Posterior vena cava (tissue), 2 donors: ENCODE results near the gene VSTM4. TPM values are rescaled to one million over a fixed set of nuclear protein-coding genes. Genes with fewer than 3 reads are reported as not detected.

Experiments used
- DNase-seq: peaks from one replicate; pipeline ENCODE4 v3.0.0-alpha.2; 2020; ENCODE audit warnings: low spot score
- intact Hi-C, 2 donors: fragments of 100-400 bp; cut with DNase I; formaldehyde crosslinking; loops; one replicate each; pipeline versions ENCODE4 v1.14.1 to v1.14.2; 2022 to 2023
- long read RNA-seq, 2 donors: library from polyadenylated mRNA; unstranded; transcript quantifications; one replicate each; pipeline ENCODE4 v2.0.0, GENCODE V29; 2020 to 2021
- total RNA-seq, 2 donors: library from RNA; stranded (reverse); fragmentation: NEBNext Ultra II Directional; extraction: Animal tissue kit (Norgen Biotek cat#: 25700); gene quantifications; one replicate each; pipeline ENCODE4 v1.2.1, GENCODE V29; 2021
- donor health status: DM: yes; HTN: yes; CAD: no.
- donor health status: DM: yes; HTN: yes; CAD: no.

VSTM4 gene
- 10 to 100 TPM; 14.9 to 20.2 TPM for total RNA-seq
- long read RNA-seq, donor 1, full-length matches to known transcripts = 4 of 12 reads
- long read RNA-seq, donor 1, partial matches to known transcripts = 1 of 12 reads
- long read RNA-seq, donor 1, other reads (novel, unspliced or antisense) = 7 of 12 reads
- long read RNA-seq, donor 2, full-length matches to known transcripts = 9 of 27 reads
- long read RNA-seq, donor 2, partial matches to known transcripts = 2 of 27 reads
- long read RNA-seq, donor 2, other reads (novel, unspliced or antisense) = 16 of 27 reads

- no peak for DNase-seq
- intact Hi-C loops = loop anchor here in 1 of 2 donors (2.0 kb wide), 1 partner anchor 50 kb away; no protein-coding TSS in a partner anchor
Observed at GRCh38 chr10:49115015-49115795, at the start of gene VSTM4. TSS of gene VSTM4 (minus strand) at chr10:49115522. CDS start at chr10:49115485, 37 bp downstream.

- DNase-seq = no peak
- intact Hi-C loops = loop anchor here (2.0 to 5.0 kb wide), 3 partner anchors 50 to 186 kb away; partner anchors contain the start of gene VSTM4 (in 1 of the 2)
Observed at GRCh38 chr10:49164559-49165188, 49.4 kb upstream of the VSTM4 start.

GRCh38 chr10:49163741-49164140 is 48.4 kb upstream of the VSTM4 start:
- intact Hi-C loops = loop anchor here (2.0 to 5.0 kb wide), 3 partner anchors 49 to 185 kb away; partner anchors contain the start of gene VSTM4 (in 1 of the 2)
- DNase-seq = no peak

- no peak for DNase-seq
- intact Hi-C loops = loop anchor here in 1 of 2 donors (5.0 kb wide), 1 partner anchor 181 kb away; no protein-coding TSS in a partner anchor
Observed at GRCh38 chr10:49162761-49163310, 47.5 kb upstream of the VSTM4 start.

GRCh38 chr10:49162063-49162462 is 46.7 kb upstream of the VSTM4 start:
- no peak for DNase-seq
- intact Hi-C loops = loop anchor here in 1 of 2 donors (5.0 kb wide), 1 partner anchor 180 kb away; no protein-coding TSS in a partner anchor

- intact Hi-C loops = loop anchor here in 1 of 2 donors (5.0 kb wide), 1 partner anchor 179 kb away; no protein-coding TSS in a partner anchor
- no peak for DNase-seq
Observed at GRCh38 chr10:49161411-49161997, 46.2 kb upstream of the VSTM4 start.

GRCh38 chr10:49160814-49161213 is 45.5 kb upstream of the VSTM4 start:
- intact Hi-C loops = loop anchor here in 1 of 2 donors (5.0 kb wide), 1 partner anchor 179 kb away; no protein-coding TSS in a partner anchor
- DNase-seq = no peak

GRCh38 chr10:49160110-49160509 is 44.8 kb upstream of the VSTM4 start:
- intact Hi-C loops = loop anchor here in 1 of 2 donors (5.0 kb wide), 1 partner anchor 178 kb away; no protein-coding TSS in a partner anchor
- no peak for DNase-seq

- intact Hi-C loops = no loop called here
- DNase-seq = no peak
Observed at GRCh38 chr10:49158915-49159314, 43.6 kb upstream of the VSTM4 start.

GRCh38 chr10:49158404-49158803 is 43.1 kb upstream of the VSTM4 start:
- DNase-seq = no peak
- intact Hi-C loops = no loop called here

- DNase-seq = no peak
- intact Hi-C loops = no loop called here
Observed at GRCh38 chr10:49157229-49157628, 41.9 kb upstream of the VSTM4 start.

GRCh38 chr10:49154641-49155040 is 39.3 kb upstream of the VSTM4 start:
- no peak for DNase-seq
- intact Hi-C loops = no loop called here

- intact Hi-C loops = no loop called here
- DNase-seq = no peak
Observed at GRCh38 chr10:49153971-49154370, 38.6 kb upstream of the VSTM4 start.

- intact Hi-C loops = no loop called here
- no peak for DNase-seq
Observed at GRCh38 chr10:49153115-49153514, 37.8 kb upstream of the VSTM4 start.

- intact Hi-C loops = no loop called here
- no peak for DNase-seq
Observed at GRCh38 chr10:49152663-49153062, 37.3 kb upstream of the VSTM4 start.

- intact Hi-C loops = no loop called here
- DNase-seq = no peak
Observed at GRCh38 chr10:49152037-49152436, 36.7 kb upstream of the VSTM4 start.

- no peak for DNase-seq
- intact Hi-C loops = no loop called here
Observed at GRCh38 chr10:49151481-49151880, 36.2 kb upstream of the VSTM4 start.

GRCh38 chr10:49151025-49151445 is 35.7 kb upstream of the VSTM4 start:
- intact Hi-C loops = no loop called here
- no peak for DNase-seq

GRCh38 chr10:49150426-49150825 is 35.1 kb upstream of the VSTM4 start:
- DNase-seq = no peak
- intact Hi-C loops = no loop called here
